GM18909 (cell line): ENCODE results near the gene ZNF426.

Experiments
- ATAC-seq: cut with Tn5 transposase; IDR thresholded peaks from one replicate; pipeline ENCODE4 v1.9.1; 2021; ENCODE audit warnings: mild to moderate bottlenecking; ENCODE audit not compliant: unreplicated experiment, poor library complexity

ZNF426 gene

DNA sequence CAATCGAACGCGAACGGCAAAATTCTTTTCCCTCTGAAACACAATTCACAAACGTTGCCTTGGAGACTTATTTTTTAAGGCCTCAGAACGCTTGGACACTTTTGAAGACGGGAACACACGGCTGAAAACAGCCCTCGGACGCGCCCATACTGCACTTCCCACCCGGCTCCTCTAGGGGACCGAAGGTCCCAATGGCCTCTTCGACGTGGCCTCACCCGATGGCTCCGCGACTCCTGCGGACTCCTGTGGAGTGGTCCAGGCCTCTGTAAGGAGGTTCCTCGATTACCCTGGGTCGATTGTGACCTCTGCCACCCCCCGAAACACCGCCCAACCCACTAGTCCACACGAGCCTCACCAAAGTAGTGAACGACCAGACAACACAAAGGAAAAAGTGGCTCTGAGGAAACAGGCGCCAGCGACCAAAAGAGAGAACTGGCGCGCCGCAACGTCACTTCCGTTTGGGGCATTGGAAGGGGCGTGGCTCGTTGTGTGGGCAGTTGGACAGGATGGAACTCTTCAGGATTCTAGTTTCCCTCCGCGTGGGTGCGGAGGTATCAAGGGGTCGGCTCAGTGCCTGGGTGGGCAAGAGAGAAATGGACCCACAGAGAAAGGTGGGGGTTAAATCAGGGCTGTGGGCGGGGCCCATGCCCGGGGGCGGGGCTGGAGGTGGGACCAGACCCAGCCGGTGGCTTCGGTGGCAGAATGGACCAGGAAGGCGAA is 40.1 kb downstream of the ZNF426 start, which contains the start of gene ZNF560:
Gene ZNF560 (minus strand): TSS at position 434 of the 720 bp plus-strand sequence. CDS start 23,303 bp downstream, outside the sequence.
- ATAC-seq, result no peak

DNA sequence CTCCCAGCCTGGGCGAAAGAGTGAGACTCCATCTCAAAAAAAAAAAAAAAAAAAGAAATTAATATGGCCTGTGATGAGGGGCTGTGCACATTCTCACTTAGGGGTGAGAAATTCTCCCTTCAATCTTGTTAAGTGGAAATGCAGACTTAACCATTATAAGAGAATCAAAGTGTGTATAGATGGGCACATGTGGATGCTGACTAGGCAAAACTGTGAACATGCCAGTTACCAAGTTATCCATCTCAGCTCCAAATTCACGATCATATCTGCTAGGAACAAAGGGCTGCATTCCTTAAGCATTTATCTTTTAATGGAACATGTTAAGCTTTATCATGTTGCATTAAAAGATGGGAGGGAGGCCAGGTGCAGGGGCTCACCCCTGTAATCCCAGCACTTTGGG is 44.3 kb downstream of the ZNF426 start:
- ATAC-seq, result no peak

- ATAC-seq, result no peak
Measured at GRCh38 chr19:9487016-9487415, 51.4 kb downstream of the ZNF426 start.

DNA sequence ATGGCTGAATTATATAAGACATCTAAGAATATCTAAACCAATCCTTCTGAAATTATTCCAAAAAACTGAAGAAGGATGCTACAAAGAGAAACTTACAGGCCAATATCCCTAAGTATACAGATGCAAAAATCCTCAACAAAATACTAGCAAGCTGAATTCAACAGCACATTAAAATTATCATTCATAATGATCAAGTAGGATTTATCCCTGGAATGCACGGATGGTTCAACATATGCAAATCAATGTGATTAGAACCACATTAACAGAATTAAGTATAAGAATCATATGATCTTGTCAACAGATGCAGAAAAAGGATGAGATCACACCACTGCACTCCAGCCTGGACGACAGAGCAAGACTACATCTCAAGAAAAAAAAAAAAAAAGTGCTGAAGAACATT is 53.3 kb downstream of the ZNF426 start:
- no peak for ATAC-seq

DNA sequence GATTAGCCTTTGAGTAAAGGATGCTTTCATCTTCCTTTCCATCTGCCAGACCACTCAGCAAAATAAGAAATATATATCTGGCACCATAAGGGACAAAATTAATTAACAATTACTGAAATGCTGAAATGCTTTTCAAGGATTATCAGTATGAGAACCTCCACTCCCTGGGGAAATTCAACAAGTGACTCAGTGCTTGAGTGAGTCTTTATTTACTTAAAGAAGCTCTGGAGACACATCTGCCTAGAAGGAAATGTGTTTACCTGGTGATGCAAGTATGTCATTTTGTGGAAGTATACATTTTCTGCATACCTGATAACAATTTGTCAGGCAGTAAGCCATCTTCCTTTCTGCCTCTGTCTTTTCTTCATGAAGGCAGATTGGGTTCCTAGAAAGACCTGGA is 63.5 kb downstream of the ZNF426 start:
- ATAC-seq, result no peak
